Right atrium auricular region (tissue), 2 donors: Measurements from ENCODE around the gene SLC38A5. TPM values are rescaled to one million over a fixed set of nuclear protein-coding genes. Genes with fewer than 3 reads are reported as not detected.
"Not testable (repeated sequence)": the region's sequence is repeated elsewhere in the genome, so short reads cannot be mapped to it uniquely, and the experiment has no call there.

Experiments
- DNase-seq: peaks from one replicate; pipeline ENCODE4 v3.0.0-alpha.2; 2019; ENCODE audit warnings: low spot score
- H3K27ac ChIP-seq, 2 donors: fragments of 200-600 bp; sonication (generic); 1 replicate in 1 of 2; 2 replicates in 1 of 2; pipeline ENCODE4 v1.5.1; 2016 to 2019
- H3K27me3 ChIP-seq, 2 donors: fragments of 200-600 bp; sonication (generic); one replicate each; pipeline versions ENCODE4 v1.5.1 to v1.6.0; 2017 to 2019
- H3K36me3 ChIP-seq: fragments of 200-600 bp; sonication (generic); one replicate; pipeline ENCODE4 v1.5.1; 2016
- H3K4me1 ChIP-seq, 2 donors: fragments of 200-600 bp; sonication (generic); one replicate each; pipeline versions ENCODE4 v1.5.1 to v1.6.0; 2017 to 2019
- H3K4me3 ChIP-seq, 2 donors: fragments of 200-600 bp; sonication (generic); 1 replicate in 1 of 2; 2 replicates in 1 of 2; pipeline ENCODE4 v1.5.1; 2017 to 2019; ENCODE audit warnings: mild to moderate bottlenecking in 1 of 2, moderate library complexity in 1 of 2
- H3K9me3 ChIP-seq, 2 donors: fragments of 200-600 bp; sonication (generic); one replicate each; pipeline ENCODE4 v1.5.1; 2019
- CTCF ChIP-seq, 2 donors: fragments of 200-600 bp; sonication (generic); IDR thresholded peaks; one replicate each; pipeline ENCODE4 v1.5.1; 2019; ENCODE audit warnings: antibody characterized with exemption in 2 of 2
- total RNA-seq, 2 donors: library from RNA; depleted of rRNA; stranded (reverse); fragments of >200 nt; gene quantifications; one replicate each; pipeline ENCODE4 v1.1.0, GENCODE V29; 2016

The SLC38A5 gene
- 1 to 10 TPM; 2.2 to 4.9 TPM for total RNA-seq

- Histone ChIP-seq H3K9me3 (no peaks in the 10 kb centered on the region), H3K4me3 (peak within 1 kb of the TSS; percentile 11 to 33), H3K4me1 (peaks cover 0 to 9% of the 10 kb centered on the region in 2 donors), H3K36me3 (no peaks in the 10 kb centered on the region), H3K27me3 (no peaks in the 10 kb centered on the region), H3K27ac (no peak within 1 kb of the TSS)
- TF ChIP-seq CTCF (IDR thresholded peaks at IDR 0.05), result no peak
- no peak for DNase-seq
Measured at GRCh38 chrX:48470110-48470832, at the start of gene SLC38A5. SLC38A5 (minus strand) TSS chrX:48470260; CDS start chrX:48467924, 2,336 bp downstream.

DNA sequence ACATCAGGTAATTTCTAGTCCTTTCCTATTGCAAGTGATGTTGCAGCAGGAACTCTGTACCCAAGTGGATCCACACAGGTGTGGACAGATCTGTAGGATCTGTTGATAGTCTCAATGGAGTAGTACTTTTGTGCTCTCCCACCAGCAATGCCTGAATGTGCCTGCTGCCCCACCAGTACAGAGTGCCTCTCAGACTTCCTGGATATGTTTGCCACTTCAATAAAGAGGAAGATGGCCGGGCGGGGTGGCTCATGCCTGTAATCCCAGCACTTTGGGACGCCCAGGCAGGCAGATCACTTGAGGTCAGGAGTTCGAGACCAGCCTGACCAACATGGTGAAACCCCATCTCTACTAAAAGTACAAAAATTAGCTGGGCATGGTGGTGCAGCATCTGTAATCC is 49.4 kb upstream of the SLC38A5 start:
- H3K4me3 ChIP-seq, H3K36me3 ChIP-seq, H3K27ac ChIP-seq, H3K9me3 ChIP-seq, H3K27me3 ChIP-seq, DNase-seq, H3K4me1 ChIP-seq: not testable (repeated sequence)

DNA sequence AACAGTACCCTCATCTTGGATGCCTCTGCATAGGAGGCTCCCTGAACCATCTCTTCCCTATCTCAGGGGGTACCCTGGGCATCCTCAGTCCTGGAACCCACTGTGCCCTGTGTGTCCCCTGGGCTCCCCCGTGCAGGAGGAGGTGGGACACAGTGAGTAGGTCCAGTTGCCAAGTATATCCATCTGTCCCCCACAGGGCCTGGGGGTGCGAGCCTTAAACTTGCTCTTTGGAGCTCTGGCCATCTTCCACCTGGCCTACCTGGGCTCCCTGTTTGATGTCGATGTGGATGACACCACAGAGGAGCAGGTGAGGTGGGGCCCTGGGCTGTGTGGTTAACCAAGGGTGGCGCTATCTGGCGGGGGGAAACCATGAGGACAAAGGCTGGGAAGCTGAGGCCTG is 46.9 kb upstream of the SLC38A5 start:
- Histone ChIP-seq H3K9me3 (no peaks in the 10 kb centered on the region), H3K27me3 (no peaks in the 10 kb centered on the region), H3K27ac (peak overlapping the region in 1 of 2 donors; percentile 73), H3K4me1 (no peaks in the 10 kb centered on the region), H3K36me3 (no peaks in the 10 kb centered on the region), H3K4me3 (no peak overlapping the region)
- no peak for DNase-seq
- TF ChIP-seq CTCF (IDR thresholded peaks at IDR 0.05), result no peak

- peak overlapping the region; percentile 22 to 73 for H3K27ac ChIP-seq
Measured at GRCh38 chrX:48516285-48516684, 46.2 kb upstream of the SLC38A5 start.

GRCh38 chrX:48515842-48516241 is 45.8 kb upstream of the SLC38A5 start:
- no peak for TF ChIP-seq CTCF (IDR thresholded peaks at IDR 0.05)
- Histone ChIP-seq H3K4me1 (no peaks in the 10 kb centered on the region), H3K9me3 (no peaks in the 10 kb centered on the region), H3K4me3 (no peak overlapping the region), H3K27me3 (no peaks in the 10 kb centered on the region), H3K27ac (peak overlapping the region; percentile 22 to 73), H3K36me3 (no peaks in the 10 kb centered on the region)
- DNase-seq, result no peak

More at GRCh38 chrX:48516285-48516684, 46.2 kb upstream of the SLC38A5 start:
- no peaks in the 10 kb centered on the region for H3K4me1 ChIP-seq
- no peak overlapping the region for H3K4me3 ChIP-seq
- no peak for TF ChIP-seq CTCF (IDR thresholded peaks at IDR 0.05)
- no peaks in the 10 kb centered on the region for H3K27me3 ChIP-seq
- DNase-seq, result no peak
- H3K9me3 ChIP-seq, result no peaks in the 10 kb centered on the region
- H3K36me3 ChIP-seq, result no peaks in the 10 kb centered on the region

DNA sequence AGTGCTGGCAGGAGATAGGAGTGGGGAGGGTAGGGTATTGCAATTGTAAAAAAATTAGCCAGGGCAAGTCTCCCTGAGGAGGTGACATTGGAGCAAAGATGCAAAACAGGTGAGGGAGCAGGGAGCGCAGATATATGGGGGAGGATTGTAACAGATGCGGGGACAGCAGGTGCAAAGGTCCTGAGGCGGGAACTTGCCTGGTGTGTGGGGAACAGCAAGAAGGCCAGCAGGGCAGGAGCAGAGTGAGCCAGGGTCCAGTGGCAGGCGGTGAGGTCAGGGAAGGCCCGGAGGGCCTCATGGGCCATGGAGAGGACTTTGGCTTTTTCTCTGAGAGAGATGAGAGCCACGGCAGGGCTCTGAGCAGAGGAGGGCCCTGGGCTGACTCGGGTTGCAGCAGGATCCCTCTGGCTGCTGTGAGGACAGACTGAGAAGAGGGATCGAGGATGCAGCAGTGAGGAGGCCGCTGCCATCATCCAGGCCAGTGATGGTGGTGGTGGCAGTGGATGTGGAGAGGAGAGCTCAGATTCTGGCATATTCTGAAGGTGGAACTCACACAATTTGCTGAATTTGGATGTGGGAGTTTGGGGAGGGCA is 44.9 kb upstream of the SLC38A5 start:
- no peak for TF ChIP-seq CTCF (IDR thresholded peaks at IDR 0.05)
- no peaks in the 10 kb centered on the region for H3K36me3 ChIP-seq
- no peak overlapping the region for H3K4me3 ChIP-seq
- H3K27me3 ChIP-seq, result no peaks in the 10 kb centered on the region
- H3K4me1 ChIP-seq, result no peaks in the 10 kb centered on the region
- H3K27ac ChIP-seq, result peak overlapping the region in 1 of 2 donors; percentile 73
- H3K9me3 ChIP-seq, result no peaks in the 10 kb centered on the region
- no peak for DNase-seq
